Measurements from ENCODE around the gene PNPT1.

DNA sequence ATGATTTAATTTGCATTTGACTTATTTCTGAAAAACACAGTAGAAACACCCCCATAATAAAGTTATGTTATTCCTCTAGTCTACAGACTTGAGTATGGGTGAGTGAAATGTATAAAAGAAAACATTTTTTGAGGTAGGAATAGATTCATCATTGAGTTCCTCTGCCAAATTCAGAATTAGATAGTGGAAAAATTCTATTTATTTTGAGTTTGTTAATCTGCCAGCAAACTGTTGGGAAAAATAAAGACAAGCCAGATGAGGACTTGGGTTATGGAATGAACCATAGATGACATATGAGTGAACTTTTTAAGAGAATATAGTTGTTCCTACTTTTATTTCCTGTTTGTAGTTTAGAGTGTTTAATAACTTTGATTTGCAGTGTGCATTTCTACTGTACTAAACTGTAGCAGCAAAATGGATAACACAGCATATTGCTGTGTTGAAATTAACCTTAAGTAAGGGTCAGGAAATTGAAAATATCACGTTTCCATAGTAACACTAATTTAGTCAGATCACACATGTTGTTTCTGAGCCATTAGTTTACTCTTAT lies 35.6 kb upstream of the PNPT1 start:
- TF ChIP-seq RXRA (IDR thresholded peaks at IDR 0.05; ENCODE audit: borderline replicate concordance, low read depth) = no peak
- no peak for TF ChIP-seq TAF1 (IDR thresholded peaks at IDR 0.05; ENCODE audit: borderline replicate concordance, low read depth, low read length)
- TF ChIP-seq, protein P1, sequence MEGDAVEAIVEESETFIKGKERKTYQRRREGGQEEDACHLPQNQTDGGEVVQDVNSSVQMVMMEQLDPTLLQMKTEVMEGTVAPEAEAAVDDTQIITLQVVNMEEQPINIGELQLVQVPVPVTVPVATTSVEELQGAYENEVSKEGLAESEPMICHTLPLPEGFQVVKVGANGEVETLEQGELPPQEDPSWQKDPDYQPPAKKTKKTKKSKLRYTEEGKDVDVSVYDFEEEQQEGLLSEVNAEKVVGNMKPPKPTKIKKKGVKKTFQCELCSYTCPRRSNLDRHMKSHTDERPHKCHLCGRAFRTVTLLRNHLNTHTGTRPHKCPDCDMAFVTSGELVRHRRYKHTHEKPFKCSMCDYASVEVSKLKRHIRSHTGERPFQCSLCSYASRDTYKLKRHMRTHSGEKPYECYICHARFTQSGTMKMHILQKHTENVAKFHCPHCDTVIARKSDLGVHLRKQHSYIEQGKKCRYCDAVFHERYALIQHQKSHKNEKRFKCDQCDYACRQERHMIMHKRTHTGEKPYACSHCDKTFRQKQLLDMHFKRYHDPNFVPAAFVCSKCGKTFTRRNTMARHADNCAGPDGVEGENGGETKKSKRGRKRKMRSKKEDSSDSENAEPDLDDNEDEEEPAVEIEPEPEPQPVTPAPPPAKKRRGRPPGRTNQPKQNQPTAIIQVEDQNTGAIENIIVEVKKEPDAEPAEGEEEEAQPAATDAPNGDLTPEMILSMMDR (IDR thresholded peaks at IDR 0.05) = no peak
- TF ChIP-seq, protein P2, sequence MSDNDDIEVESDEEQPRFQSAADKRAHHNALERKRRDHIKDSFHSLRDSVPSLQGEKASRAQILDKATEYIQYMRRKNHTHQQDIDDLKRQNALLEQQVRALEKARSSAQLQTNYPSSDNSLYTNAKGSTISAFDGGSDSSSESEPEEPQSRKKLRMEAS (IDR thresholded peaks at IDR 0.05; ENCODE audit: low read depth) = no peak
- no peak for TF ChIP-seq ZBTB33 (IDR thresholded peaks at IDR 0.05; ENCODE audit: borderline replicate concordance, low read depth)
- no peak for TF ChIP-seq GATA2 (CRISPR knock-in tag; IDR thresholded peaks at IDR 0.05)
- no peak for TF ChIP-seq USF2 (IDR thresholded peaks at IDR 0.05; ENCODE audit: borderline replicate concordance, low read depth, low read length)
- no peak for TF ChIP-seq GABPA (IDR thresholded peaks at IDR 0.05; ENCODE audit: low read depth)

All from SK-N-SH (cell line).